Medulla oblongata (tissue), 1 donor: ENCODE data around the gene SALL2.

ENCODE experiments used
- DNase-seq: peaks from one replicate; pipeline ENCODE4 v3.0.0-alpha.2; 2015; ENCODE audit errors: extremely low spot score

Gene SALL2

GRCh38 chr14:21494902-21495762, 31.0 kb downstream of the SALL2 start:
- no peak for DNase-seq

GRCh38 chr14:21486640-21487087, 39.5 kb downstream of the SALL2 start:
- no peak for DNase-seq

- peak; percentile 100 for DNase-seq
Measured at GRCh38 chr14:21476925-21477681, 49.0 kb downstream of the SALL2 start, which contains the start of the genes RAB2B and TOX4. TSS of gene RAB2B (minus strand) at chr14:21476959. CDS start at chr14:21476872, 87 bp downstream. TSS of gene TOX4 (plus strand) at chr14:21477195. CDS start at chr14:21477279, 84 bp downstream.

GRCh38 chr14:21476523-21476924, 49.6 kb downstream of the SALL2 start:
- DNase-seq: peak; percentile 81

- no peak for DNase-seq
Measured at GRCh38 chr14:21475767-21476522, 50.2 kb downstream of the SALL2 start.
